ENCODE measurements around the gene MYH14. TPM values are rescaled to one million over a fixed set of nuclear protein-coding genes. Genes with fewer than 3 reads are reported as not detected.
A peak's percentile ranks its signal among the peaks of the same experiment; 100 is the strongest.

MYH14 gene
- total and polyA plus RNA-seq, 2 experiments from 2014 or later = 40.9 to 64.4 TPM

- H3K27ac ChIP-seq = no peak overlapping the region
- WGBS (ENCODE audit: low lambda C conversion rate, missing lambda C conversion rate) = 76% methylated on average over 2 of the region's 2 CpGs
- H3K4me1 ChIP-seq (ENCODE audit: insufficient read depth) = peaks cover 13% of the 10 kb centered on the region
- no peaks in the 10 kb centered on the region for H4K20me1 ChIP-seq (ENCODE audit: insufficient read depth, poor library complexity, severe bottlenecking)
- peaks cover 15% of the 10 kb centered on the region for H3K79me2 ChIP-seq
- H3K27me3 ChIP-seq = no peaks in the 10 kb centered on the region
- H2AFZ ChIP-seq = no peak overlapping the region
- no peaks in the 10 kb centered on the region for H3K36me3 ChIP-seq (replicated peaks; ENCODE audit: insufficient read depth, low read depth)
- no peak overlapping the region for H3K4me3 ChIP-seq
- H3K4me2 ChIP-seq = no peak overlapping the region
- TF ChIP-seq EZH2 (IDR thresholded peaks at IDR 0.05; ENCODE audit: borderline replicate concordance) = no peak
- no peak for TF ChIP-seq EZH2phosphoT487 (IDR thresholded peaks at IDR 0.05; ENCODE audit: low read depth, severe bottlenecking, unreplicated experiment)
- no peak for TF ChIP-seq CTCF (IDR thresholded peaks at IDR 0.05; ENCODE audit: poor library complexity)
- H3K9me2 ChIP-seq (replicated peaks; ENCODE audit: insufficient read depth) = no peaks in the 10 kb centered on the region
- no peak for DNase-seq (ENCODE audit: low spot score)
- no peaks in the 10 kb centered on the region for H3K9me3 ChIP-seq (ENCODE audit: low read depth)
Observed at GRCh38 chr19:50207730-50208129, 4.3 kb downstream of the MYH14 start.

- Histone ChIP-seq H3K9me3 (ENCODE audit: low read depth) (no peaks in the 10 kb centered on the region), H3K36me3 (replicated peaks; ENCODE audit: insufficient read depth, low read depth) (no peaks in the 10 kb centered on the region), H3K4me2 (no peak overlapping the region), H3K27me3 (no peaks in the 10 kb centered on the region), H3K4me3 (no peak overlapping the region), H3K79me2 (peaks cover 14% of the 10 kb centered on the region), H3K4me1 (ENCODE audit: insufficient read depth) (peaks cover 9% of the 10 kb centered on the region), H3K9me2 (replicated peaks; ENCODE audit: insufficient read depth) (no peaks in the 10 kb centered on the region), H3K27ac (no peak overlapping the region), H2AFZ (no peak overlapping the region), H4K20me1 (ENCODE audit: insufficient read depth, poor library complexity, severe bottlenecking) (no peaks in the 10 kb centered on the region)
- TF ChIP-seq EZH2phosphoT487 (IDR thresholded peaks at IDR 0.05; ENCODE audit: low read depth, severe bottlenecking, unreplicated experiment) (no peak), CTCF (IDR thresholded peaks at IDR 0.05; ENCODE audit: poor library complexity) (no peak), EZH2 (IDR thresholded peaks at IDR 0.05; ENCODE audit: borderline replicate concordance) (no peak)
- DNase-seq (ENCODE audit: low spot score) = no peak
- WGBS (ENCODE audit: low lambda C conversion rate, missing lambda C conversion rate) = 95% methylated on average over 7 of the region's 7 CpGs
Observed at GRCh38 chr19:50209131-50209530, 5.7 kb downstream of the MYH14 start.

- no peaks in the 10 kb centered on the region for H3K9me3 ChIP-seq (ENCODE audit: low read depth)
- no peak for DNase-seq (ENCODE audit: low spot score)
- no peaks in the 10 kb centered on the region for H4K20me1 ChIP-seq (ENCODE audit: insufficient read depth, poor library complexity, severe bottlenecking)
- H3K9me2 ChIP-seq (replicated peaks; ENCODE audit: insufficient read depth) = no peaks in the 10 kb centered on the region
- peaks cover 10% of the 10 kb centered on the region for H3K79me2 ChIP-seq
- no peak overlapping the region for H2AFZ ChIP-seq
- no peak overlapping the region for H3K4me3 ChIP-seq
- 99% methylated on average over 39 of the region's 46 CpGs for WGBS (ENCODE audit: low lambda C conversion rate, missing lambda C conversion rate)
- no peak overlapping the region for H3K27ac ChIP-seq
- H3K4me1 ChIP-seq (ENCODE audit: insufficient read depth) = no peaks in the 10 kb centered on the region
- TF ChIP-seq CTCF (IDR thresholded peaks at IDR 0.05; ENCODE audit: poor library complexity) = no peak
- no peak for TF ChIP-seq EZH2 (IDR thresholded peaks at IDR 0.05; ENCODE audit: borderline replicate concordance)
- no peaks in the 10 kb centered on the region for H3K36me3 ChIP-seq (replicated peaks; ENCODE audit: insufficient read depth, low read depth)
- H3K27me3 ChIP-seq = no peaks in the 10 kb centered on the region
- H3K4me2 ChIP-seq = no peak overlapping the region
Observed at GRCh38 chr19:50210425-50210824, 7.0 kb downstream of the MYH14 start.

GRCh38 chr19:50213925-50214324, 10.5 kb downstream of the MYH14 start:
- H3K4me3 ChIP-seq = no peak overlapping the region
- TF ChIP-seq EZH2 (IDR thresholded peaks at IDR 0.05; ENCODE audit: borderline replicate concordance) (no peak), EZH2phosphoT487 (IDR thresholded peaks at IDR 0.05; ENCODE audit: low read depth, severe bottlenecking, unreplicated experiment) (no peak), CTCF (IDR thresholded peaks at IDR 0.05; ENCODE audit: poor library complexity) (no peak)
- H3K27ac ChIP-seq = peak overlapping the region; percentile 86
- no peak overlapping the region for H3K4me2 ChIP-seq
- H2AFZ ChIP-seq = no peak overlapping the region
- no peaks in the 10 kb centered on the region for H3K9me3 ChIP-seq (ENCODE audit: low read depth)
- no peaks in the 10 kb centered on the region for H4K20me1 ChIP-seq (ENCODE audit: insufficient read depth, poor library complexity, severe bottlenecking)
- H3K27me3 ChIP-seq = no peaks in the 10 kb centered on the region
- H3K4me1 ChIP-seq (ENCODE audit: insufficient read depth) = no peaks in the 10 kb centered on the region
- no peak for DNase-seq (ENCODE audit: low spot score)
- H3K36me3 ChIP-seq (replicated peaks; ENCODE audit: insufficient read depth, low read depth) = no peaks in the 10 kb centered on the region
- 89% methylated on average over 1 of the region's 1 CpG for WGBS (ENCODE audit: low lambda C conversion rate, missing lambda C conversion rate)
- H3K79me2 ChIP-seq = peaks cover 4% of the 10 kb centered on the region
- no peaks in the 10 kb centered on the region for H3K9me2 ChIP-seq (replicated peaks; ENCODE audit: insufficient read depth)
